Stimulated activated CD4-positive, alpha-beta T cell treated with anti-CD3 and anti-CD28 coated beads, Interleukin-1b, Interleukin-23, amount 100 ng/mL, for 1 hour (primary cell): Measurements from ENCODE around the gene THSD7B.
"Not testable (repeated sequence)": the region's sequence is repeated elsewhere in the genome, so short reads cannot be mapped to it uniquely, and the experiment has no call there.

Source experiments
- DNase-seq, 2 donors: peaks; one replicate each; pipeline ENCODE4 v3.0.0-alpha.2; 2020; ENCODE audit warnings: low read depth in 2 of 2

THSD7B gene

DNA sequence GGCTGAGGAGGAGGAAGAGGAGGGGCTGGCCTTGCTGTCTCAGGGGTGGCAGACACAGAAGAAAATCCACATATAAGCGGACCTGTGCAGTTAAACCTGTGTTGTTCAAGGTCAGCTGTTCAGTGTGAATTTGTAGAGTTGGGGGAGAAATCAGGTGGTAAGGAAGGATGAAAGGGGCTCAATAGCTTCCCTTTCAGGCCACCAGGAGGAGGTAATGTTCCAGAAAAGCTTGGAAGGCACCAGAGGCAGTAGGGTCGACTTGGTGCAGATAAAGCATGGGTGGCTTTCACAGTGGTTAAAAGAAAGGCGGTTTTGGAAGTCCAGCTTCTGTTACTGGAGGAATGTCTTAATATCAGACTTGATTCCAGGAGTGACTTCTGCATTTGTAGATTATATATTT, 167.4 kb downstream of the THSD7B start:
- no peak for DNase-seq

GRCh38 chr2:136935119-136935518, 169.8 kb downstream of the THSD7B start:
- no peak for DNase-seq

GRCh38 chr2:136956050-136956449, 190.7 kb downstream of the THSD7B start:
- no peak for DNase-seq

DNA sequence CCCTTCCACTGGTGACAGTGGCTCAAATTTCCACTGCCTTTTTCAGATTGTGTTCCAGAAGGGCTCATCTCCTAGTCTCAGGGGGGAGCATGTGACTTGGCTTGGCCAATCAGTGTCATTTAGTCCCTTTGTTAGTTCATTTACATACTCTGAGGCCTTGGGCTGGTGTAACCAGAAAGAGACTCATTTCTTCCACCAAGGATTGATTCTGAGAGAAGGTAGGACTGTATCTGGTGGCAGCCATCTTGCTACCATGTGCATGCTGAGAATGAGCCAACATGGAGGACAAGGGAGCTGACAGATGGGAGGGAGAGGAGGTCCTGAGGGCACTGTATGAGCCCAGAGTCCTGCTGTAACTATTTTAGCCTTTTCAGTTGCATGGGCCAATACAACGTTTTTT, 191.7 kb downstream of the THSD7B start:
- no peak for DNase-seq

DNA sequence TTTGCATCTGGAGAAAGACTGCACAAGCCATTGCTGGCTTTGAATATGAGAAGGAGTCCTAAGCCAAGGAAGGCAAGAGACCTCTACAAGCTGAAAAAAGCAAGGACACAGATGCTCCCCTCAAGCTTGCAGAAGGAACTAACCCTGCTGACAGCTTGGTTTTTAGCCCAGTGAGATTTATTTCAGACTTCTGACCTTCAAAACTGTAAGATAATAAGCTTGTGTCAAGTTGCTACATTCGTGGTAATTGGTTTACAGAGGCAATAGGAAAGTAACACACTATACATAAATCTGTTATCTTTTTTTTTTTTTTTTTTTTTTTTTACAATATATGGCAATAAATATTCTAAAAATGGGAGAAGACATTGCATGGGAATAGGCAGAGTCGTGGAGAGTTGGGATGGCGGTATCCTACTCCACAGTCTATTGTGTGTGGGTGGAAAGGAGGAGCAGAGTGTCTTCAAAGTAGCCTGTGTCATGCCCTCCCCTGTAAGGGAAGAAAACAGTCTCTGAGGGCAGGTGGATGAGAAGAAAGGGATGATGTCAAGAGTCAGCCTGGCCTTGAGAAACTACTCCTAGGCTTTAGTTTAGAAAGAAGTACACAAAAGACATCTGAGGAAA, 196.9 kb downstream of the THSD7B start:
- DNase-seq = no peak

GRCh38 chr2:136966485-136966884, 201.1 kb downstream of the THSD7B start:
- DNase-seq = no peak

GRCh38 chr2:136980303-136980702, 215.0 kb downstream of the THSD7B start:
- no peak for DNase-seq

- not testable (repeated sequence) for DNase-seq
Observed at GRCh38 chr2:136981689-136982088, 216.3 kb downstream of the THSD7B start.

DNA sequence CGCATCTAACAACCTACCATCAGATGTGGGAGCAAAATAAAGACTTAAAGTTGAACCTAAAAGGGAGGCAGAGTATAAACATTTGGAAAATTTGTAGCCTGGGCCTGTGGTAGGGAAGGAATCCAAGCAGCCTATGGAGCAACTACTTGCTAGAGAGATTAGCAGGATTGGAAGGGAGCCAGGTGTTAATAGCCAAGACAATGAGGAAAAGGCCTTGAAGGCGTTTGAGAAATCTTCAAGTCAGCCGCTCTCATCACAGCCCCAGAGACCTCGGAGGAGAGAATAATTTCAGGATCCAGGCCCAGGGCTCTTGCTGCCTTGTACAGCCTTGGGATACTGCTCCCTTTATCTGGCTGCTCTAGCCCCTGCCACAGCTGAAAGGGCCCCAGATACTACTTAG, 219.7 kb downstream of the THSD7B start:
- no peak for DNase-seq

- no peak for DNase-seq
Observed at GRCh38 chr2:136986605-136987221, 221.4 kb downstream of the THSD7B start.

DNA sequence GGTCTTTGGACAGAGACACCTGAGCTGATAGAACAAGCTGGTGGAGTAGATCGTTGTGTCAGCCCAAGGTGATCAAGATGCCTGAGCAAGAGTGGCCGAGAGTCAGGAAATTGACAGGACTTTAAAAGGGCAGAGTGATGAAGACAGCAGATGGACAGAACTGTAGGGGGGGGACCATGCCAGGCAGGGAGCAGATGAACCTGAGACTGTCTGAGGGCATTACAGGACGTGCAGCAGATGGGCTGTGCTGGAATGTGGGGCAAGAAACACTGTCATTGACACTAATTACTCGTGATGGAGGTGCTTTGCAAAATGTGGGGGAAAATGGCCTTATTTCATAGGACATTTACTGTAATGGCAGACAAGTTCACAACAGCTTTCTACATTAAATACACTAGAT, 225.0 kb downstream of the THSD7B start:
- DNase-seq = no peak

GRCh38 chr2:136994793-136995192, 229.4 kb downstream of the THSD7B start:
- no peak for DNase-seq

GRCh38 chr2:136997557-136997956, 232.2 kb downstream of the THSD7B start:
- DNase-seq = no peak

- no peak for DNase-seq
Observed at GRCh38 chr2:137000811-137001210, 235.5 kb downstream of the THSD7B start.

DNA sequence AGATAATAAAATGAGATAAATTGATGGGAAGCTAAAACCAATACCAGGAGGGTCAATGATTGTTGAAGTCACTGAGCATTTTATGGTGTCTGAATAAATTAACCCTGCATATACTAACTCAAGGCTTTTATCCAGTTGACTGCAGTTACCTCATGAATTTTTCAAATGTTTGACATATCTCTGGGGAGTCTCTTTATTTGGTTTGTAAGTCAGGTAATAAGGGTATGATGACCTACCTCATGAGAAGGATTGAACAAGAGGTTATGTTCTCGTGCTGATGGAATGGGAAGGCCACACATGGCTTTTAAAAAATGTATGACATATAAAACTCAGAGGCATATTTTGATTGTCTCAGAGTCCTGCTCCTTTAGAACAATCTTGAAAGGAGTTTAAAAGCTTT, 237.6 kb downstream of the THSD7B start:
- DNase-seq = no peak

DNA sequence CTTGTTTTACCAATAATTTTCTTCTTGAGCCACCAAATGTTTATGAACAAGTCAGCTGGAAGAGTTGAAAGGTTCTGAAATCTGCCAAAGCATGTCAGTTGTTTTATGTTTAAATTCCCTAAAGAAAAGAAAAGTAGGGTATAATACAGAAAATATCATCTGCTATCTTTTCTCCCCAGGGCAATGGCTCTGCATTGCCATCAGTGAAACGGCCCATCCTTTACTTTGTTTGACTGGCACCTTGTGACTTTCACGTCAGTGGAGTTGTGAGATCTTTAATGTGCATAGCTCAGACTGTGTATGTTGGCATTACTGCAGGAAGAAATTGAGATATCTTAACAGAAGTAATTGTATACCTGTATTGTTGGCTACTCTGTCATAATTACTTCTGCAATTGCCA, 239.9 kb downstream of the THSD7B start:
- no peak for DNase-seq

DNA sequence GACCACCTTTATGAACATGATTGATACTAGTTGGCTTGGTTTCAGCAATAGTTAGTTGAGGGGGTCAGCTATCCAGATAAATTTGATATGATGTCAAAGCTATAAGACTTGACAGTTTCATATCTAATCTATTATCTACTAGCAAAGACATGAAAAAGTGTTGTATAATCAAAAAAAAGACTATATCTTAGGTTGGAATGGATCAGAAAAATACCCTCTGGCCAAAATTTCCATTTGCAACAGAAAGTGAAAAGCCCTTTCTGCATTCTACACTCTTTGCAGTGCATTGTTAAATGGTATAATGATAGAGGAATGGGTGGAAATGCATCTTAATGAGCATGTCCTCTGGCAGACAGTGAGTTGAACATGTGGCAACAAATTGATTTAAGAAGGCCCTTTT, 242.6 kb downstream of the THSD7B start:
- DNase-seq = no peak

GRCh38 chr2:137009953-137010352, 244.6 kb downstream of the THSD7B start:
- DNase-seq = no peak

- no peak for DNase-seq
Observed at GRCh38 chr2:137020452-137021196, 255.3 kb downstream of the THSD7B start.

DNA sequence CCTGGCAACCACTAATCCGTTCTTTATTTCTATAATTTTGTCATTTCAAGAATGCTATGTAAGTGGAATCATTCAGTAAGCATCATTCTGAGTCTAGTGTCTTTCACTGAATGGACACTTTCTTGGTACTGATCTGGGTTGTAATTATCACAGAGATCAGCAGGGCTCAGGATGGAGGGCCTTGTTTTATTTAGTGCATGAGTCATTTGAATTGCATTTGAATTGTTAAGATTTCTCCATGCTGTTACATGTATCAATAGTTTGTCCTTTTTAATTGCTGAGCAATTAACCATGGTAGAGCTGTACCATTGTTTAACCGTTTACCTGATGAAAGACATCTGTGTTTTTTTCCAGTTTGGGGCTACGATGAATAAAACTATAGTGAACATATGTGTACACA, 256.4 kb downstream of the THSD7B start:
- DNase-seq = no peak

DNA sequence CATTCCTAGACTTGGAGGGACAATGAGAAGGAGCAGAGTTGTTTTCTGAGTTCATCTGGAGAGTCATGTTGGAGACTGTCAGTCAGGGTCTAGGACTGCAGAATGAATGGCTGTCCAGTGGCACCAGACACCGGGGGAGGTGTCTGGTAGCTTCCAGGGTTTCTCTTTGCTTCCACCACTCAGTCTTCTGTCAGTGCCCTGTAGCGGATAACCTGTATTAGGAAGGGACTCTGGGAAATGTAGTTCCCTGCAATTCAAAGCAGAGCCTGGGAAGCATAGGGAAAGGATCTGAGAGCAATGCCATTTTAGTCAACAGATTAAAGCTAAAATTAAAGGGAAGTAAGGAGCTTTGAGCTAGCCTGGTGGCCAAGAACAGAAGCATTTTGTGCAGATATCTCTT, 257.9 kb downstream of the THSD7B start:
- DNase-seq = no peak

- no peak for DNase-seq
Observed at GRCh38 chr2:137031731-137032130, 266.4 kb downstream of the THSD7B start.

GRCh38 chr2:137036619-137037018, 271.3 kb downstream of the THSD7B start:
- no peak for DNase-seq
